HG03342 (cell line): ENCODE data around the gene PPP1R9B.

Experiments
- ATAC-seq: cut with Tn5 transposase; IDR thresholded peaks from one replicate; pipeline ENCODE4 v1.9.1; 2021; ENCODE audit warnings: mild to moderate bottlenecking, moderate library complexity; ENCODE audit not compliant: unreplicated experiment

PPP1R9B gene

GRCh38 chr17:50094753-50095619 lies 55.5 kb downstream of the PPP1R9B start, which contains the start of gene PDK2:
Gene PDK2 (plus strand): TSS chr17:50095351. CDS start chr17:50095436, 85 bp downstream.
- peak; percentile 89 for ATAC-seq

DNA sequence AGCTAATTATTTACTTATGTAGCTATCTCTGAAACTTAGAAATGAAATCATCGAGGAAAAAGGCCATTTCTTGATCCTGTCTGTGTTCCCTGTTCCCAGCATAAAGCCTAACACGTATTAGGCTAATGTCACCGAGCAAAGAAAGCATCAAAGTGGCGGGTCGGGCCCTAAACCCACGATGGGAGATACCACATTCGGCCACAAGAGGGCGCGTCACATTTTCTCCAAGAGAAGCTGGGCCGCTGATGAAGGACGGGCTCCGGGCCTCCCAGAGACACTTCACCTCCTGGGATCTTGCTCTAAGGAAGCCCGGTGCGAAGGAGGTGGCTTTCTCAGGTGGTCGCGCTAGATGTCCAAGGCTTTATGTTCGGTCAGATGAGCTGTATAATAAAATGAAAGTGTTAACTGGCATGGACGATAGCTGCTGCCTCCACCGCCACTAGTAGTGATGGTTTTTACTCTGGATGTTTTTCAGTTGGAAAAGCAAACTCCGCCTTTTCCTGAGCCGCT lies 56.2 kb downstream of the PPP1R9B start:
- peak; percentile 37 for ATAC-seq

GRCh38 chr17:50093807-50094206 lies 56.7 kb downstream of the PPP1R9B start:
- no peak for ATAC-seq

DNA sequence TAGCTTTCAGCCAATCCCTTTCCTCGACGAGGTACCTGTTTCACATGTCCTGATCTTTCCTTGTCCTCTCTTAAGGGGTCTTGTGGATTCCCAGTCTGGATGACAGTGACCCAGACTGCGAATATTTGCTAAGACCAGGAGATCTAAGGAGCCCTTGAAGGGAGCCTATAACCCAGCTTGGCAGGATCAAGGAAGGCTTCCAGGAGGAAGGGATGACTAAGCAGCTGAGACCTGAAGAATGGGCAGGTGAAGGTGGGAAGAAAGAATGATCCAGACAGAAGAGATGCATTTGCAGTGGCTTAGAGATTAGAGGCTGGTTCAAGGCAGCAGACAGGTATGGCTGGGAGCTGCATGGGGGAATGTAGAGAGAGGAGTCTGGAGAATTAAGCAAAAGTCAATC lies 57.2 kb downstream of the PPP1R9B start:
- no peak for ATAC-seq

- ATAC-seq = no peak
Measured at GRCh38 chr17:50091918-50092285, 58.6 kb downstream of the PPP1R9B start.

DNA sequence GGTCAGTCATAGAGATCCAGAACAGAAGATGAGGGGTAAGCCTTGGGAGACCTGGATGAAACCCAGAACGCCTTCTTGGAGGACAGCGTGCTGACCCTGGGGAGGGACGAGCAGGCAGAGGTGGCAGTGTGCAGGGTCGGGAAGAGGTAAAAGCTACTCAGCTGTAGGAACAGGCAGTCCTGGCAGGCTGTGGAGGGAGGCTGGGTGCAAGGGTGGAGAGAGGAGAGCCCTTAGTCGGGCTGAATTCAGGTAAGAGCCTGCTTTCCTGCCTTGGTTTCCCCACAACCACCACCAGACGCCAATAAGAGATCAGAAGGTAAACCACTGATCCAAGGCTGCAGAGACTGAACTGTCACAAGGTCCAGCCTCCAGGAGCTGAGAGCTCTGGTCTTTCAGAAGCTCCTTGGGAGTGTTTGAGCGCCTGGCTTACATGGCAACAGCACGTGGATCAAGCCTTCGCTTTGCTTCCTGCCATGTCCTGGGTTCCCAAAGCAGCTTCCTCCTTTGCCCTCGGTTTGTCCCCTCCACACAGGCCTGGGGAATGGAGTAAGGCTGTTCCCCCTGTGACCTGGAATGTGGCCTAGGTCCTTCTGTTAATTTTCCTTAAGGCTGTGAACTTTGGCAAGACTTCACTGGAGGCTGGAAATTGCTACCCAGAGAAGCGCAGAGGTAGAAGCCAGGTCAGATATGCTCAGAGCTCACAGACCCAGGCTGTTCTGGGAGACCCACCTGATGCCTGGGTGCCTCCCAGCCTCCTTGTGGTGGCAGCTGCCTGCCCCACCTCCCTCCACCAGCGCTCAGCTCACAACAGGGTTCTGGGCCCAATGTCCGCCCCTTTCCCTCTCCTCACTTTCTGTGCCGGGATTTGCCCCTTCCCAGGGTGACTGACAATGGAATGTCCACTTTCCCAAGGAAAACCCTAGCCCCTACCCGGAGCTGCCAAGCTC lies 59.2 kb downstream of the PPP1R9B start:
- no peak for ATAC-seq

DNA sequence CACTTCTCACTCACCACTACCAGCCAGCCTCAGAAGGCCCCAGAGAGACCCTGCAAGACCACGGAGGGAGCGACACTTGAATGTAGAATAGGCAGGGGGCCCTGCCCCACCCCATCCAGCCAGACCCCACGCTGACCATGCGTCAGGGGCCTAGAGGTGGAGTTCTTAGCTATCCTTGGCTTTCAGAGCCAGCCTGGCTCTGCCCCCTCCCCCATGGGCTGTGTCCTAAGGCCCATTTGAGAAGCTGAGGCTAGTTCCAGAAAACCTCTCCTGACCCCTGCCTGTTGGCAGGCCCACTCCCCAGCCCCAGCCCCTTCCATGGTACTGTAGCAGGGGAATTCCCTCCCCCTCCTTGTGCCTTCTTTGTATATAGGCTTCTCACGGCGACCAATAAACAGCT lies 60.4 kb downstream of the PPP1R9B start:
- ATAC-seq = no peak

- no peak for ATAC-seq
Measured at GRCh38 chr17:50088952-50089825, 61.3 kb downstream of the PPP1R9B start.

- ATAC-seq = no peak
Measured at GRCh38 chr17:50087912-50088405, 62.5 kb downstream of the PPP1R9B start.

GRCh38 chr17:50087246-50087911 lies 63.1 kb downstream of the PPP1R9B start:
- peak; percentile 56 for ATAC-seq
